HepG2 (cell line): Measurements from ENCODE around the gene MTA1. TPM values are rescaled to one million over a fixed set of nuclear protein-coding genes. Genes with fewer than 3 reads are reported as not detected.

Experiments used
- JUN ChIP-seq: sonication (generic); formaldehyde crosslinking; IDR thresholded peaks from 2 replicates; pipeline ENCODE4 v1.4.0; 2020; ENCODE audit warnings: mild to moderate bottlenecking, missing genetic modification reagents
- SNAI1 ChIP-seq: sonication (generic); formaldehyde crosslinking; IDR thresholded peaks from 2 replicates; pipeline ENCODE4 v1.5.0; 2020; ENCODE audit warnings: mild to moderate bottlenecking, missing genetic modification reagents, borderline replicate concordance
- SP140L ChIP-seq: sonication (generic); formaldehyde crosslinking; IDR thresholded peaks from 2 replicates; pipeline ENCODE4 v1.4.0; 2020; ENCODE audit warnings: missing genetic modification reagents, borderline replicate concordance
- ZNF235 ChIP-seq: sonication (generic); formaldehyde crosslinking; IDR thresholded peaks from 2 replicates; pipeline ENCODE4 v1.8.1; 2023; ENCODE audit warnings: mild to moderate bottlenecking, missing genetic modification reagents, borderline replicate concordance
- ZNF30 ChIP-seq: sonication (generic); formaldehyde crosslinking; IDR thresholded peaks from 2 replicates; pipeline ENCODE4 v1.5.0; 2020; ENCODE audit warnings: mild to moderate bottlenecking, missing genetic modification reagents
- ZNF773 ChIP-seq: sonication (generic); formaldehyde crosslinking; IDR thresholded peaks from 2 replicates; pipeline ENCODE4 v1.4.0; 2020; ENCODE audit warnings: missing genetic modification reagents, borderline replicate concordance
- polyA plus RNA-seq, 8 experiments: library from polyadenylated mRNA; depleted of rRNA in 3 of 8; stranded (reverse) in 7 of 8; unstranded in 1 of 8; fragments of >200 nt; fragmentation: Illumina TruSeq in 4 of 8; extraction: Trizol in 4 of 8; gene quantifications; 2 replicates each; pipeline versions ENCODE4 v1.2.1 to v1.2.3, GENCODE V29; 2011 to 2016; ENCODE audit warnings: low read depth in 4 of 8, missing spikeins in 1 of 8, mixed read lengths in 1 of 8; ENCODE audit not compliant: insufficient read depth in 1 of 8
- total RNA-seq, 5 experiments: library from RNA; depleted of rRNA; stranded (reverse); fragments of >200 nt; fragmentation: Illumina TruSeq; extraction: Trizol; gene quantifications; 2 replicates each; pipeline ENCODE4 v1.2.3, GENCODE V29; 2016; ENCODE audit warnings: low read depth in 1 of 5
- TF ChIP-seq, protein P1 (sequence below): sonication (generic); formaldehyde crosslinking; conservative IDR thresholded peaks from 2 replicates; pipeline ENCODE4 v1.4.0; 2020; ENCODE audit warnings: missing genetic modification reagents
- TF ChIP-seq, protein P2 (sequence below): sonication (generic); formaldehyde crosslinking; IDR thresholded peaks from 2 replicates; pipeline ENCODE4 v1.4.0; 2020; ENCODE audit warnings: missing genetic modification reagents, borderline replicate concordance
- TF ChIP-seq, protein P3 (sequence below): sonication (generic); formaldehyde crosslinking; IDR thresholded peaks from 2 replicates; pipeline ENCODE4 v1.4.0; 2020; ENCODE audit warnings: missing genetic modification reagents
- TF ChIP-seq, protein P4 (sequence below): sonication (generic); formaldehyde crosslinking; IDR thresholded peaks from 2 replicates; pipeline ENCODE4 v1.4.0; 2020; ENCODE audit warnings: missing genetic modification reagents, low read depth, mild to moderate bottlenecking, borderline replicate concordance

MTA1 gene
- total and polyA plus RNA-seq, 2 of the 13 experiments (the other 11 are each of a cell fraction or from before 2014, with no cell fraction given): 35.2 to 85.8 TPM

DNA sequence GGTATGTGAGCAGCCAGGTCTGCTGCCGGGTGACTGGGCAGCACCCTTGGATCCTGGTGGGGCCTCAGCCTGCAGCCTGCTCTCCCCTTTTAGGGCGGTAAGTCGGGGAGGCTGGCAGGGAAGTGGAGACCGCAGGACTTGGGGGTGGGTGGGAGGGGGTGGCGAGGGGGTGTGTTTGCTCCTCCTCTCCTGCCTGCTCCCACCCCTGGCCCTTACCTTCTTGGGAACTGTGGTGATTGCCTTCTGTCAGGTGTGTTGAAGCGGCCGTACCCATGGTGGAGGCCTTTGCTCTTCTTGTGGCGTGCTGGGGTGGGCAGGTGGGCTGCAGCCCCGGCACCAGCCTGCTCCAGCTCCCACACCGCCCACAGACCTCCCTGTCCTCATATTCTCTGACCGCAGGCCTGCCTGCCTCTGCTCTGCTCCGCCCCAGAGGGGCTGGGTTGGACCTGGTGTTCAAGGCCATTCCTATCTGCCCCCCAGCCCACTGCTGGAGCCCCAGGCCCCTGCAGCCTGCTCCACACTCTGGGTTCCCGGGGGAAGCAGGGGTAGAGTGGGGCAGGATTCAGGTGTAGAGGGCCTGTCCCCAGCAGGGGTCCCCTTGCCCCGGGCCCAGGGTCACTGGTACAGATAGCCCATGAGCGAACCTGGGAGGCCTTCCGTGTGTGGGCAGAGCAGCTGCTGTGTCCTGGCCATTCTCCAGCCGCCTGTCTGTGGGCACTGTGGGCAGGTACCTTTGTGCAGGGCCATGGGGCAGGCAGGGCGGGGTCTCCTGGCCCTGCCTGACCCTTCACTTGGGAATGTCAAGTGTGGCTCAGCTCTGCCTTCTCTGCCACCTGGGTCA, 76.6 kb downstream of the MTA1 start (continued):
- TF ChIP-seq, protein P1, sequence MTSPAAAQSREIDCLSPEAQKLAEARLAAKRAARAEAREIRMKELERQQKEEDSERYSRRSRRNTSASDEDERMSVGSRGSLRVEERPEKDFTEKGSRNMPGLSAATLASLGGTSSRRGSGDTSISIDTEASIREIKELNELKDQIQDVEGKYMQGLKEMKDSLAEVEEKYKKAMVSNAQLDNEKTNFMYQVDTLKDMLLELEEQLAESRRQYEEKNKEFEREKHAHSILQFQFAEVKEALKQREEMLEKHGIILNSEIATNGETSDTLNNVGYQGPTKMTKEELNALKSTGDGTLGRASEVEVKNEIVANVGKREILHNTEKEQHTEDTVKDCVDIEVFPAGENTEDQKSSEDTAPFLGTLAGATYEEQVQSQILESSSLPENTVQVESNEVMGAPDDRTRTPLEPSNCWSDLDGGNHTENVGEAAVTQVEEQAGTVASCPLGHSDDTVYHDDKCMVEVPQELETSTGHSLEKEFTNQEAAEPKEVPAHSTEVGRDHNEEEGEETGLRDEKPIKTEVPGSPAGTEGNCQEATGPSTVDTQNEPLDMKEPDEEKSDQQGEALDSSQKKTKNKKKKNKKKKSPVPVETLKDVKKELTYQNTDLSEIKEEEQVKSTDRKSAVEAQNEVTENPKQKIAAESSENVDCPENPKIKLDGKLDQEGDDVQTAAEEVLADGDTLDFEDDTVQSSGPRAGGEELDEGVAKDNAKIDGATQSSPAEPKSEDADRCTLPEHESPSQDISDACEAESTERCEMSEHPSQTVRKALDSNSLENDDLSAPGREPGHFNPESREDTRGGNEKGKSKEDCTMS: no peak
- TF ChIP-seq, protein P2, sequence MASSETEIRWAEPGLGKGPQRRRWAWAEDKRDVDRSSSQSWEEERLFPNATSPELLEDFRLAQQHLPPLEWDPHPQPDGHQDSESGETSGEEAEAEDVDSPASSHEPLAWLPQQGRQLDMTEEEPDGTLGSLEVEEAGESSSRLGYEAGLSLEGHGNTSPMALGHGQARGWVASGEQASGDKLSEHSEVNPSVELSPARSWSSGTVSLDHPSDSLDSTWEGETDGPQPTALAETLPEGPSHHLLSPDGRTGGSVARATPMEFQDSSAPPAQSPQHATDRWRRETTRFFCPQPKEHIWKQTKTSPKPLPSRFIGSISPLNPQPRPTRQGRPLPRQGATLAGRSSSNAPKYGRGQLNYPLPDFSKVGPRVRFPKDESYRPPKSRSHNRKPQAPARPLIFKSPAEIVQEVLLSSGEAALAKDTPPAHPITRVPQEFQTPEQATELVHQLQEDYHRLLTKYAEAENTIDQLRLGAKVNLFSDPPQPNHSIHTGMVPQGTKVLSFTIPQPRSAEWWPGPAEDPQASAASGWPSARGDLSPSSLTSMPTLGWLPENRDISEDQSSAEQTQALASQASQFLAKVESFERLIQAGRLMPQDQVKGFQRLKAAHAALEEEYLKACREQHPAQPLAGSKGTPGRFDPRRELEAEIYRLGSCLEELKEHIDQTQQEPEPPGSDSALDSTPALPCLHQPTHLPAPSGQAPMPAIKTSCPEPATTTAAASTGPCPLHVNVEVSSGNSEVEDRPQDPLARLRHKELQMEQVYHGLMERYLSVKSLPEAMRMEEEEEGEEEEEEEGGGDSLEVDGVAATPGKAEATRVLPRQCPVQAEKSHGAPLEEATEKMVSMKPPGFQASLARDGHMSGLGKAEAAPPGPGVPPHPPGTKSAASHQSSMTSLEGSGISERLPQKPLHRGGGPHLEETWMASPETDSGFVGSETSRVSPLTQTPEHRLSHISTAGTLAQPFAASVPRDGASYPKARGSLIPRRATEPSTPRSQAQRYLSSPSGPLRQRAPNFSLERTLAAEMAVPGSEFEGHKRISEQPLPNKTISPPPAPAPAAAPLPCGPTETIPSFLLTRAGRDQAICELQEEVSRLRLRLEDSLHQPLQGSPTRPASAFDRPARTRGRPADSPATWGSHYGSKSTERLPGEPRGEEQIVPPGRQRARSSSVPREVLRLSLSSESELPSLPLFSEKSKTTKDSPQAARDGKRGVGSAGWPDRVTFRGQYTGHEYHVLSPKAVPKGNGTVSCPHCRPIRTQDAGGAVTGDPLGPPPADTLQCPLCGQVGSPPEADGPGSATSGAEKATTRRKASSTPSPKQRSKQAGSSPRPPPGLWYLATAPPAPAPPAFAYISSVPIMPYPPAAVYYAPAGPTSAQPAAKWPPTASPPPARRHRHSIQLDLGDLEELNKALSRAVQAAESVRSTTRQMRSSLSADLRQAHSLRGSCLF (CRISPR knock-in tag): no peak
- TF ChIP-seq ZNF773 (CRISPR knock-in tag): no peak
- TF ChIP-seq SNAI1 (CRISPR knock-in tag): no peak
- TF ChIP-seq ZNF235: no peak
- TF ChIP-seq, protein P3, sequence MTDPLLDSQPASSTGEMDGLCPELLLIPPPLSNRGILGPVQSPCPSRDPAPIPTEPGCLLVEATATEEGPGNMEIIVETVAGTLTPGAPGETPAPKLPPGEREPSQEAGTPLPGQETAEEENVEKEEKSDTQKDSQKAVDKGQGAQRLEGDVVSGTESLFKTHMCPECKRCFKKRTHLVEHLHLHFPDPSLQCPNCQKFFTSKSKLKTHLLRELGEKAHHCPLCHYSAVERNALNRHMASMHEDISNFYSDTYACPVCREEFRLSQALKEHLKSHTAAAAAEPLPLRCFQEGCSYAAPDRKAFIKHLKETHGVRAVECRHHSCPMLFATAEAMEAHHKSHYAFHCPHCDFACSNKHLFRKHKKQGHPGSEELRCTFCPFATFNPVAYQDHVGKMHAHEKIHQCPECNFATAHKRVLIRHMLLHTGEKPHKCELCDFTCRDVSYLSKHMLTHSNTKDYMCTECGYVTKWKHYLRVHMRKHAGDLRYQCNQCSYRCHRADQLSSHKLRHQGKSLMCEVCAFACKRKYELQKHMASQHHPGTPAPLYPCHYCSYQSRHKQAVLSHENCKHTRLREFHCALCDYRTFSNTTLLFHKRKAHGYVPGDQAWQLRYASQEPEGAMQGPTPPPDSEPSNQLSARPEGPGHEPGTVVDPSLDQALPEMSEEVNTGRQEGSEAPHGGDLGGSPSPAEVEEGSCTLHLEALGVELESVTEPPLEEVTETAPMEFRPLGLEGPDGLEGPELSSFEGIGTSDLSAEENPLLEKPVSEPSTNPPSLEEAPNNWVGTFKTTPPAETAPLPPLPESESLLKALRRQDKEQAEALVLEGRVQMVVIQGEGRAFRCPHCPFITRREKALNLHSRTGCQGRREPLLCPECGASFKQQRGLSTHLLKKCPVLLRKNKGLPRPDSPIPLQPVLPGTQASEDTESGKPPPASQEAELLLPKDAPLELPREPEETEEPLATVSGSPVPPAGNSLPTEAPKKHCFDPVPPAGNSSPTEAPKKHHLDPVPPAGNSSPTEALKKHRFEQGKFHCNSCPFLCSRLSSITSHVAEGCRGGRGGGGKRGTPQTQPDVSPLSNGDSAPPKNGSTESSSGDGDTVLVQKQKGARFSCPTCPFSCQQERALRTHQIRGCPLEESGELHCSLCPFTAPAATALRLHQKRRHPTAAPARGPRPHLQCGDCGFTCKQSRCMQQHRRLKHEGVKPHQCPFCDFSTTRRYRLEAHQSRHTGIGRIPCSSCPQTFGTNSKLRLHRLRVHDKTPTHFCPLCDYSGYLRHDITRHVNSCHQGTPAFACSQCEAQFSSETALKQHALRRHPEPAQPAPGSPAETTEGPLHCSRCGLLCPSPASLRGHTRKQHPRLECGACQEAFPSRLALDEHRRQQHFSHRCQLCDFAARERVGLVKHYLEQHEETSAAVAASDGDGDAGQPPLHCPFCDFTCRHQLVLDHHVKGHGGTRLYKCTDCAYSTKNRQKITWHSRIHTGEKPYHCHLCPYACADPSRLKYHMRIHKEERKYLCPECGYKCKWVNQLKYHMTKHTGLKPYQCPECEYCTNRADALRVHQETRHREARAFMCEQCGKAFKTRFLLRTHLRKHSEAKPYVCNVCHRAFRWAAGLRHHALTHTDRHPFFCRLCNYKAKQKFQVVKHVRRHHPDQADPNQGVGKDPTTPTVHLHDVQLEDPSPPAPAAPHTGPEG (CRISPR knock-in tag): no peak; the same call in 1 of the 2 replicates
- TF ChIP-seq, protein P4, sequence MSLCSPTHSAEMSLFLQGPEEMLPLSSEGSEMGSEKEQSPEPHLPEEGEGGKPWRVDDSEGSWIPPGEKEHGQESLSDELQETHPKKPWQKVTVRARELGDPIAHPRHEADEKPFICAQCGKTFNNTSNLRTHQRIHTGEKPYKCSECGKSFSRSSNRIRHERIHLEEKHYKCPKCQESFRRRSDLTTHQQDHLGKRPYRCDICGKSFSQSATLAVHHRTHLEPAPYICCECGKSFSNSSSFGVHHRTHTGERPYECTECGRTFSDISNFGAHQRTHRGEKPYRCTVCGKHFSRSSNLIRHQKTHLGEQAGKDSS (CRISPR knock-in tag): no peak
- 0 out of 2 replicates have a peak, but pooled peaks have one; percentile 34 for TF ChIP-seq ZNF30 (CRISPR knock-in tag)
- TF ChIP-seq SP140L (CRISPR knock-in tag): no peak
- no peak for TF ChIP-seq JUN
